Neutrophil (primary cell): ENCODE measurements around the gene RHBDD2.
A peak's percentile ranks its signal among the peaks of the same experiment; 100 is the strongest.
"Not testable (repeated sequence)": the region's sequence is repeated elsewhere in the genome, so short reads cannot be mapped to it uniquely, and the experiment has no call there.

ENCODE experiments used
- H3K27ac ChIP-seq: fragments of 200-600 bp; sonication (generic); 2 replicates; pipeline ENCODE4 v1.5.1; 2016; ENCODE audit warnings: mild to moderate bottlenecking, moderate library complexity
- H3K27me3 ChIP-seq: fragments of 200-600 bp; sonication (generic); 2 replicates; pipeline ENCODE4 v1.6.0; 2016; ENCODE audit warnings: mild to moderate bottlenecking
- H3K36me3 ChIP-seq: fragments of 200-600 bp; sonication (generic); 2 replicates; pipeline ENCODE4 v1.5.1; 2017
- H3K4me1 ChIP-seq, 2 experiments: fragments of 200-600 bp in 1 of 2; sonication (generic) in 1 of 2; 1 replicate in 1 of 2; 2 replicates in 1 of 2; pipeline versions ENCODE4 v1.5.1 to v1.6.1; 2013 to 2016; ENCODE audit warnings: low read depth in 1 of 2, low read length in 1 of 2, mild to moderate bottlenecking in 1 of 2, moderate library complexity in 1 of 2; ENCODE audit not compliant: control insufficient read depth in 1 of 2, insufficient read depth in 1 of 2
- H3K4me3 ChIP-seq, 2 experiments: fragments of 200-600 bp in 1 of 2; sonication (generic) in 1 of 2; 1 replicate in 1 of 2; 2 replicates in 1 of 2; pipeline ENCODE4 v1.5.1; 2013 to 2016; ENCODE audit warnings: low read depth in 1 of 2, low read length in 1 of 2, mild to moderate bottlenecking in 1 of 2, moderate library complexity in 1 of 2
- H3K9me3 ChIP-seq: fragments of 200-600 bp; sonication (generic); 2 replicates; pipeline ENCODE4 v1.5.1; 2016
- CTCF ChIP-seq: fragments of 200-600 bp; sonication (generic); IDR thresholded peaks from 2 replicates; pipeline ENCODE4 v1.5.1; 2016; ENCODE audit warnings: antibody characterized with exemption

The RHBDD2 gene

DNA sequence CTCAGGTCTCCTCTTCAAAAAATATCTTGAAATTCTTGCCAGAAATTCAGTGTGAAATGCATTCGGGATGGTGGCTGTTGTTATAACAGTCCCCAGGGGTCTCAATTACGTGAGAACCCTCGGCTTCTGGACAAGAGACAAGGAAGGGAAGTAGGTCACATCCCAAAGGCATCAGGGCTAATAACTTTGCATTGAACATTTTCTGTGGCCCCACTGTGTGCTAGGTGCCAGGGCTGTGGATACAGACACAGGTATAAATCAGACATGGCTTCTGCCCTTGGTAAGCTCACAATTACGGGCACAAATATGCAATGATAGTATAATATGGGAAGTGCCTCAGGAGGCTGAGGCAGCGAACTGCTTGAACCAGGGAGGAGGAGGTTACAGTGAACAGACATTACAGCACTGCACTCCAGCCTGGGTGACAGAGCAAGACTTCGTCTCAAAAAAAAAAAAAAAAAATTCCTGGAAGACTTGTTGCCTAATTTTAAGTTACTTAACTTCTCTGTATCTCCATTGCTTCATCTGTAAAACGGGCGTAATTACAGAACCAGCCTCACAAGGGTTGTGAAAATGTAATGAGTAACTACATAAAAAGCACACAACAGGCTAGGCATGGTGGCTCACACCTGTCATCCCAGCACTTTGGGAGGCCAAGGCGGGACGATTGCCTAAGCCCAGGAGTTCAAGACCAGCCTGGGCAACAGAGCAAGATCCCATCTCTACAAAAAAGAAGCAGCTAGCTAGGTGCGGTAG, 2.5 kb upstream of the RHBDD2 start:
- Histone ChIP-seq H3K4me1 (peaks cover 43 to 55% of the 10 kb centered on the region in 2 experiments), H3K4me3 (peak overlapping the region in 1 of 2 experiments; percentile 23), H3K36me3 (peaks cover 2% of the 10 kb centered on the region), H3K9me3 (no peaks in the 10 kb centered on the region), H3K27me3 (no peaks in the 10 kb centered on the region), H3K27ac (peak overlapping the region; percentile 73)
- TF ChIP-seq CTCF: no peak

- Histone ChIP-seq H3K9me3 (no peaks in the 10 kb centered on the region), H3K4me3 (peak overlapping the region; percentile 71 to 98), H3K36me3 (peaks cover 23% of the 10 kb centered on the region), H3K27me3 (no peaks in the 10 kb centered on the region), H3K27ac (peak overlapping the region; percentile 79), H3K4me1 (peaks cover 35 to 49% of the 10 kb centered on the region in 2 experiments)
- no peak for TF ChIP-seq CTCF
Measured at GRCh38 chr7:75878312-75878768, 494 bp upstream of the RHBDD2 start.

- H3K36me3 ChIP-seq: peaks cover 37% of the 10 kb centered on the region
- H3K4me3 ChIP-seq: peak overlapping the region; percentile 71 to 98
- H3K9me3 ChIP-seq: no peaks in the 10 kb centered on the region
- H3K27me3 ChIP-seq: no peaks in the 10 kb centered on the region
- peaks cover 35 to 49% of the 10 kb centered on the region in 2 experiments for H3K4me1 ChIP-seq
- TF ChIP-seq CTCF: no peak
- no peak overlapping the region for H3K27ac ChIP-seq
Measured at GRCh38 chr7:75879771-75880184, 944 bp downstream of the RHBDD2 start.

GRCh38 chr7:75880242-75880641, 1.4 kb downstream of the RHBDD2 start:
- no peak for TF ChIP-seq CTCF
- Histone ChIP-seq H3K36me3 (peaks cover 42% of the 10 kb centered on the region), H3K4me1 (peaks cover 35 to 47% of the 10 kb centered on the region in 2 experiments), H3K9me3 (no peaks in the 10 kb centered on the region), H3K27me3 (no peaks in the 10 kb centered on the region), H3K27ac (no peak overlapping the region), H3K4me3 (peak overlapping the region in 1 of 2 experiments; percentile 71)

DNA sequence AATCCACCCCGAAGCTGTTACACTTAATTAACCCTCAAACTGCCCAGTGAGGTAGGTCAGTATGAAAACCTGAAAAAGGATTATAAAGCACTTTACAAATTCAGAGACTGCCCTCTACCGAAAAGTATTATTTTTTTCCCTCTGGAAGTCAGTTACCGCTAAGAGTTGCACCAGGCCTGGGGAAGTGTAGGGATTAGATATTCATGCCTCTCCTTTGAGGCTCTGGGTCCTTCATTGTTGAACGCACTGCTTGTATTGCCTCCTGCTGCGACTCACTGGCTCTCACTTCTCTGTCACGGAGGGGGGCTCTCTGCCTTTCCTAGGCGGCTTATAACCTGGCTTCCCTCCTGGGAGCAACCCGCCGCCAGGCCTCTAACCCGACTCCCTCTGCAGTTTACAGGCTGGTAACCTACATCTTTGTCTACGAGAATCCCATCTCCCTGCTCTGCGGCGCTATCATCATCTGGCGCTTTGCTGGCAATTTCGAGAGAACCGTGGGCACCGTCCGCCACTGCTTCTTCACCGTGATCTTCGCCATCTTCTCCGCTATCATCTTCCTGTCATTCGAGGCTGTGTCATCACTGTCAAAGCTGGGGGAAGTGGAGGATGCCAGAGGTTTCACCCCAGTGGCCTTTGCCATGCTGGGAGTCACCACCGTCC, 2.7 kb downstream of the RHBDD2 start:
- peaks cover 55% of the 10 kb centered on the region for H3K36me3 ChIP-seq
- no peak overlapping the region for H3K4me3 ChIP-seq
- no peak overlapping the region for H3K27ac ChIP-seq
- no peaks in the 10 kb centered on the region for H3K9me3 ChIP-seq
- TF ChIP-seq CTCF: no peak
- peaks cover 27 to 34% of the 10 kb centered on the region in 2 experiments for H3K4me1 ChIP-seq
- no peaks in the 10 kb centered on the region for H3K27me3 ChIP-seq

- H3K9me3 ChIP-seq, H3K4me3 ChIP-seq, H3K27me3 ChIP-seq, H3K27ac ChIP-seq: not testable (repeated sequence)
- Histone ChIP-seq H3K36me3 (peaks cover 68% of the 10 kb centered on the region), H3K4me1 (peaks cover 10 to 16% of the 10 kb centered on the region in 2 experiments)
Measured at GRCh38 chr7:75883265-75883824, 4.5 kb downstream of the RHBDD2 start.
